Peyer's patch (tissue), 4 donors: ENCODE data around the gene CSF1R.

Source experiments
- CTCF ChIP-seq, 6 experiments: fragments of 450-650 bp in 4 of 6; fragments of 200-600 bp in 2 of 6; sonication (generic) in 1 of 6; IDR thresholded peaks; one replicate each; pipeline ENCODE4 v1.5.1; 2017 to 2019; ENCODE audit warnings: antibody characterized with exemption in 6 of 6, mild to moderate bottlenecking in 3 of 6, moderate library complexity in 1 of 6
- POLR2A ChIP-seq, 2 donors: fragments of 450-650 bp; IDR thresholded peaks; one replicate each; pipeline ENCODE4 v1.5.1; 2017; ENCODE audit warnings: antibody characterized with exemption in 2 of 2, mild to moderate bottlenecking in 2 of 2, moderate library complexity in 2 of 2

GRCh38 chr5:150114773-150115408 lies 28.5 kb upstream of the CSF1R start:
- TF ChIP-seq CTCF (IDR thresholded peaks at IDR 0.05) = no peak
- TF ChIP-seq POLR2A (IDR thresholded peaks at IDR 0.05) = no peak
